Thyroid gland (tissue), 4 donors: ENCODE results near the gene SH3RF3. TPM values are rescaled to one million over a fixed set of nuclear protein-coding genes. Genes with fewer than 3 reads are reported as not detected.

ENCODE experiments used
- DNase-seq, 2 donors: peaks; one replicate each; pipeline ENCODE4 v3.0.0-alpha.2; 2019
- H3K27ac ChIP-seq, 3 donors: fragments of 200-600 bp; sonication (generic); 1 replicate in 2 of 3; 2 replicates in 1 of 3; pipeline ENCODE4 v1.5.1; 2016 to 2019; ENCODE audit warnings: mild to moderate bottlenecking in 1 of 3, moderate library complexity in 1 of 3
- H3K27me3 ChIP-seq: fragments of 200-600 bp; sonication (generic); one replicate; pipeline ENCODE4 v1.5.1; 2019
- H3K36me3 ChIP-seq, 2 donors: fragments of 200-600 bp; sonication (generic); one replicate each; pipeline ENCODE4 v1.5.1; 2016 to 2019
- H3K4me1 ChIP-seq, 2 donors: fragments of 200-600 bp; sonication (generic); one replicate each; pipeline ENCODE4 v1.5.1; 2017 to 2019
- H3K4me3 ChIP-seq, 3 donors: fragments of 200-600 bp; sonication (generic); replicated peaks in 1 of 3; 1 replicate in 2 of 3; 2 replicates in 1 of 3; pipeline ENCODE4 v1.5.1; 2016; ENCODE audit warnings: mild to moderate bottlenecking in 1 of 3
- H3K9me3 ChIP-seq: fragments of 200-600 bp; sonication (generic); one replicate; pipeline ENCODE4 v1.5.1; 2017
- POLR2A ChIP-seq, 2 donors: fragments of 450-650 bp; IDR thresholded peaks; one replicate each; pipeline ENCODE4 v1.6.1; 2017; ENCODE audit warnings: antibody characterized with exemption in 2 of 2, mild to moderate bottlenecking in 2 of 2, moderate library complexity in 1 of 2
- WGBS, 2 donors: methylation state at CpG; one replicate each; pipeline ENCODE4 v1.1.5; 2017; 5-methylcytosine and 5-hydroxymethylcytosine counted together
- intact Hi-C: fragments of 100-400 bp; cut with DNase I; formaldehyde crosslinking; loops from one replicate; pipeline ENCODE4 v1.15.1; 2023
- total RNA-seq, 4 donors: library from RNA; depleted of rRNA; stranded (reverse); fragments of >200 nt; gene quantifications; one replicate each; pipeline ENCODE4 v1.2.3, GENCODE V29; 2016
- TF ChIP-seq, protein P1 (sequence below), 6 experiments: fragments of 200-600 bp in 3 of 6; fragments of 450-650 bp in 3 of 6; sonication (generic) in 3 of 6; IDR thresholded peaks; one replicate each; pipeline ENCODE4 v1.5.1; 2016 to 2019; ENCODE audit warnings: antibody characterized with exemption in 6 of 6, mild to moderate bottlenecking in 2 of 6, inconsistent platforms in 1 of 6, moderate library complexity in 1 of 6

SH3RF3 gene
- total RNA-seq, 4 donors from 2014 or later = 2.1 to 7.4 (median 2.8) TPM

DNA sequence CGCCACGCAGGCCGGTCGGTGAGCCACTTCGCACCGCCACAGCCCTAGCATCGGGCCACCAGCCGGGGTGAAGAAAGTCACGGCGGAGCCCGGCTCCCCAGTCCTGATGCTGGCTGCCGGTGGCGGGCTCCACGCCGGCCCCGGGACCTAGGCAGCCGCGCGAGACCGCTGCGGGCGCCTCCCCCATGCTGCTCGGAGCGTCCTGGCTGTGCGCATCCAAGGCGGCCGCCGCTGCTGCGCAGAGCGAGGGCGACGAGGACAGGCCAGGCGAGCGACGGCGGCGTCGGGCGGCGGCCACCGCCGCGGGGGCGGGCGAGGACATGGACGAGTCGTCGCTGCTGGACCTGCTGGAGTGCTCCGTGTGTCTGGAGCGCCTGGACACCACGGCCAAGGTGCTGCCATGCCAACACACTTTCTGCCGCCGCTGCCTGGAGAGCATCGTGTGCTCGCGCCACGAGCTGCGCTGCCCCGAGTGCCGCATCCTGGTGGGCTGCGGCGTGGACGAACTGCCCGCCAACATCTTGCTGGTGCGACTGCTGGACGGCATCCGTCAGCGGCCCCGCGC lies 433 bp downstream of the SH3RF3 start:
- WGBS, 2 donors = 6% methylated on average over 12 of the region's 70 CpGs; no CpG with 5 or more reads in 1 of the 2 donors
- H3K4me3 ChIP-seq = peak overlapping the region in 2 of 3 donors; percentile 45 to 60
- no peaks in the 10 kb centered on the region for H3K27me3 ChIP-seq
- no peaks in the 10 kb centered on the region for H3K9me3 ChIP-seq
- DNase-seq = peak; percentile 10 to 19
- TF ChIP-seq, protein P1, sequence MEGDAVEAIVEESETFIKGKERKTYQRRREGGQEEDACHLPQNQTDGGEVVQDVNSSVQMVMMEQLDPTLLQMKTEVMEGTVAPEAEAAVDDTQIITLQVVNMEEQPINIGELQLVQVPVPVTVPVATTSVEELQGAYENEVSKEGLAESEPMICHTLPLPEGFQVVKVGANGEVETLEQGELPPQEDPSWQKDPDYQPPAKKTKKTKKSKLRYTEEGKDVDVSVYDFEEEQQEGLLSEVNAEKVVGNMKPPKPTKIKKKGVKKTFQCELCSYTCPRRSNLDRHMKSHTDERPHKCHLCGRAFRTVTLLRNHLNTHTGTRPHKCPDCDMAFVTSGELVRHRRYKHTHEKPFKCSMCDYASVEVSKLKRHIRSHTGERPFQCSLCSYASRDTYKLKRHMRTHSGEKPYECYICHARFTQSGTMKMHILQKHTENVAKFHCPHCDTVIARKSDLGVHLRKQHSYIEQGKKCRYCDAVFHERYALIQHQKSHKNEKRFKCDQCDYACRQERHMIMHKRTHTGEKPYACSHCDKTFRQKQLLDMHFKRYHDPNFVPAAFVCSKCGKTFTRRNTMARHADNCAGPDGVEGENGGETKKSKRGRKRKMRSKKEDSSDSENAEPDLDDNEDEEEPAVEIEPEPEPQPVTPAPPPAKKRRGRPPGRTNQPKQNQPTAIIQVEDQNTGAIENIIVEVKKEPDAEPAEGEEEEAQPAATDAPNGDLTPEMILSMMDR (IDR thresholded peaks at IDR 0.05) = no peak
- no peak for TF ChIP-seq POLR2A (IDR thresholded peaks at IDR 0.05)
- no peaks in the 10 kb centered on the region for H3K36me3 ChIP-seq
- intact Hi-C loops = loop anchor here (2.0 kb wide), 1 partner anchor 379 kb away; no protein-coding TSS in a partner anchor
- H3K27ac ChIP-seq = peak overlapping the region in 2 of 3 donors; percentile 31 to 34
- H3K4me1 ChIP-seq = peaks cover 0 to 21% of the 10 kb centered on the region in 2 donors

DNA sequence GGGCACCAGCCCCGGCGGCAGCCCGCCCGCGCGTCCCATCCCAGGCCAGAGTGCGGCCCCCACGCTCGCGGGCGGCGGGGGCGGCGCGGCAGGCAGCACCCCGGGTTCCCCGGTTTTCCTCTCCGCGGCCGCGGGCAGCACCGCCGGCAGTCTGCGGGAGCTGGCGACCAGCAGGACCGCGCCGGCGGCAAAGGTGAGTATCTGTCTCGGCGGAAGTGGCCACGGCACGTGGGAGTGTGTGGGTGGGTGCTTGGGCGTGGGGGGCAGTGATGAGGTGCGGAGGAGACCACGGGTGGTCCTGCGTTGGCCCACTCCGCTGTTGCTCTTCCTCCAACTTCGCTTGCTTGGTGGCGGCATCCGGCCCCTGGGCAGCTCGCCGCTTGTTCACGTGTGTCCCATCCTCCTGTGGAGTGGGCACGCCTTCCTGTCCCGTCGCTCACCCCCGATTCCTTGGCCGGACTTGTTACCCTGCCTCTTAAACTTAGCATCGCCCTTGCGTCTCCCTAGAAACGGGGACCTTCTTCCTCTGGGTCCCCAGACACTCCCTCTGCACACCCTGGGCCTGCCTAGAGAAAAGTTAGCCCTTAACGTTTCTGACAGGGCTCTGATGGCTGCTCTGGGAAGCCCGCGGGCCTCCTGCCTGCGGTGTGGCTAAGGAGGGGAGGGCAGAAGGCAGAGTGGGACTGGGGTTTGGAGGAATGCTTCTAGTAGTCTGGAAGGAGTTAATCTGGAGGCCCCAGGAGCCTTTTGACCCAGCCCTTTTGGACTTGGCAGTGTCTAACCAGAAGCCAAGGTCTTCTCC lies 1.1 kb downstream of the SH3RF3 start:
- Histone ChIP-seq H3K27me3 (no peaks in the 10 kb centered on the region), H3K36me3 (no peaks in the 10 kb centered on the region), H3K9me3 (no peaks in the 10 kb centered on the region), H3K4me3 (peak overlapping the region in 1 of 3 donors; percentile 45), H3K4me1 (peaks cover 0 to 21% of the 10 kb centered on the region in 2 donors), H3K27ac (peak overlapping the region in 1 of 3 donors; percentile 34)
- intact Hi-C loops = loop anchor here (2.0 kb wide), 1 partner anchor 379 kb away; no protein-coding TSS in a partner anchor
- no peak for DNase-seq
- 23 to 27% methylated on average over 10 to 12 of the region's 56 CpGs for WGBS, 2 donors
- TF ChIP-seq, protein P1 (IDR thresholded peaks at IDR 0.05) = no peak
- TF ChIP-seq POLR2A (IDR thresholded peaks at IDR 0.05) = no peak

- H3K4me1 ChIP-seq = peaks cover 0 to 23% of the 10 kb centered on the region in 2 donors
- no peaks in the 10 kb centered on the region for H3K9me3 ChIP-seq
- H3K4me3 ChIP-seq = peak overlapping the region in 1 of 3 donors; percentile 45
- no peak overlapping the region for H3K27ac ChIP-seq
- H3K36me3 ChIP-seq = no peaks in the 10 kb centered on the region
- intact Hi-C loops = no loop called here
- TF ChIP-seq POLR2A (IDR thresholded peaks at IDR 0.05) = no peak
- TF ChIP-seq, protein P1 (IDR thresholded peaks at IDR 0.05) = no peak
- DNase-seq = no peak
- 72 to 76% methylated on average over 5 of the region's 5 CpGs for WGBS, 2 donors
- H3K27me3 ChIP-seq = no peaks in the 10 kb centered on the region
These were observed 1.7 kb downstream of the SH3RF3 start for GRCh38 chr2:109130723-109130995.

GRCh38 chr2:109131777-109132176 lies 2.8 kb downstream of the SH3RF3 start:
- H3K27ac ChIP-seq = no peak overlapping the region
- peaks cover 0 to 26% of the 10 kb centered on the region in 2 donors for H3K4me1 ChIP-seq
- no peak overlapping the region for H3K4me3 ChIP-seq
- no peaks in the 10 kb centered on the region for H3K27me3 ChIP-seq
- WGBS, 2 donors = 93 to 95% methylated on average over 4 of the region's 4 CpGs
- H3K36me3 ChIP-seq = no peaks in the 10 kb centered on the region
- intact Hi-C loops = no loop called here
- DNase-seq = no peak
- no peak for TF ChIP-seq POLR2A (IDR thresholded peaks at IDR 0.05)
- TF ChIP-seq, protein P1 (IDR thresholded peaks at IDR 0.05) = no peak
- H3K9me3 ChIP-seq = no peaks in the 10 kb centered on the region

- H3K36me3 ChIP-seq = no peaks in the 10 kb centered on the region
- peaks cover 0 to 25% of the 10 kb centered on the region in 2 donors for H3K4me1 ChIP-seq
- intact Hi-C loops = no loop called here
- DNase-seq = no peak
- H3K27me3 ChIP-seq = no peaks in the 10 kb centered on the region
- no peak overlapping the region for H3K4me3 ChIP-seq
- no peak overlapping the region for H3K27ac ChIP-seq
- no peaks in the 10 kb centered on the region for H3K9me3 ChIP-seq
- no peak for TF ChIP-seq POLR2A (IDR thresholded peaks at IDR 0.05)
- TF ChIP-seq, protein P1 (IDR thresholded peaks at IDR 0.05) = no peak
These were observed 3.6 kb downstream of the SH3RF3 start for GRCh38 chr2:109132626-109133025.
